BLaER1 (cell line): Measurements from ENCODE around the gene GAS2L2.
"Not testable (repeated sequence)": the region's sequence is repeated elsewhere in the genome, so short reads cannot be mapped to it uniquely, and the experiment has no call there.

Experiments used
- H3K27ac ChIP-seq: shearing (Covaris generic); formaldehyde crosslinking; 2 replicates; pipeline ENCODE4 v1.8.1; 2022
- H3K27me3 ChIP-seq: shearing (Covaris generic); formaldehyde crosslinking; 2 replicates; pipeline ENCODE4 v1.8.1; 2022
- H3K36me3 ChIP-seq: shearing (Covaris generic); formaldehyde crosslinking; 2 replicates; pipeline ENCODE4 v1.8.1; 2022
- H3K4me1 ChIP-seq: shearing (Covaris generic); formaldehyde crosslinking; 2 replicates; pipeline ENCODE4 v1.8.1; 2022
- H3K4me2 ChIP-seq: shearing (Covaris generic); formaldehyde crosslinking; 2 replicates; pipeline ENCODE4 v1.8.1; 2022
- H3K4me3 ChIP-seq: shearing (Covaris generic); formaldehyde crosslinking; 2 replicates; pipeline ENCODE4 v1.8.1; 2022
- H3K9ac ChIP-seq: shearing (Covaris generic); formaldehyde crosslinking; 2 replicates; pipeline ENCODE4 v1.8.1; 2022
- H3K9me3 ChIP-seq: shearing (Covaris generic); formaldehyde crosslinking; 2 replicates; pipeline ENCODE4 v1.8.1; 2022
- H4K20me1 ChIP-seq: shearing (Covaris generic); formaldehyde crosslinking; 2 replicates; pipeline ENCODE4 v1.8.1; 2022
- Cebpa-rat ChIP-seq: shearing (Covaris generic); IDR thresholded peaks from 2 replicates; pipeline ENCODE4 v1.8.1; 2022

GAS2L2 gene

DNA sequence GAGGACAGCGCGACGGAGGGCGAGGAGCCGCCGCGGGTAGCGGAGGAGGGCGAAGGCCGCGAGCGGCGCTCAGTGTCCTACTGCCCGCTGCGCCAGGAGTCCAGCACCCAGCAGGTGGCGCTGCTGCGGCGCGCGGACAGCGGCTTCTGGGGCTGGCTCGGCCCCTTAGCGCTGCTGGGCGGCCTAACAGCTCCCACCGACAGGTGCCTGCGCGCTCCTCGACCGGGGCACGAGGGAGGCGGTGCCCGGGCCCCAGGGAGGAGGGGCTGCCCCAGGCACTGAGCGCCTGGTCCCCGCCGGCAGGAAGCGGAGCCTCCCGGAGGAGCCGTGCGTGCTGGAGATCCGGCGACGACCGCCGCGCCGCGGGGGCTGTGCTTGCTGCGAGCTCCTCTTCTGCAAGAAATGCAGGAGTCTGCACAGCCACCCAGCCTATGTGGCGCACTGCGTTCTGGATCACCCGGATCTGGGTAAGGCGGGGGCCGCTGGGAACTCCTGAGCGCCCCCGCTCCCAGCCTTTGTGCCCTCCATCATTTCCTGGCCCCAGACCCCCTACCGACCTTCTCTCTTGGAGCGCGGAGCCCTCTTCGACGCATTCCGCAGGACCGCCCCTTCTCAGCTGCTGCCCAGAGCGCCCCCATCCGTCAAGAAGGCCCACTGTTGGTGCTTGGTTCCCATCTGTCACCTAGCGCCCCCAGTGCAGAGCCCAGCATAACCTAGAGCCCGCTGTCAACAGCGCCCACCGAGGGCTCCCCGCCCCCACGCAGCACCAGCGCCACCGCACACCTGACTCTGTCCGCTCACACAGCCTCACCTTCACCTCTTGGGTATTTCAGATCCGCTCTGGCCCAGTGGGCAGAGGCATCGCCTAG is 11.3 kb upstream of the GAS2L2 start:
- Histone ChIP-seq H3K9ac (peak overlapping the region; percentile 75), H3K4me2 (peak overlapping the region; percentile 90), H4K20me1 (no peaks in the 10 kb centered on the region), H3K4me1 (peaks cover 28% of the 10 kb centered on the region), H3K9me3 (no peaks in the 10 kb centered on the region), H3K27ac (peak overlapping the region; percentile 74), H3K36me3 (no peaks in the 10 kb centered on the region), H3K4me3 (peak overlapping the region; percentile 73), H3K27me3 (no peaks in the 10 kb centered on the region)
- TF ChIP-seq Cebpa-rat, result no peak

DNA sequence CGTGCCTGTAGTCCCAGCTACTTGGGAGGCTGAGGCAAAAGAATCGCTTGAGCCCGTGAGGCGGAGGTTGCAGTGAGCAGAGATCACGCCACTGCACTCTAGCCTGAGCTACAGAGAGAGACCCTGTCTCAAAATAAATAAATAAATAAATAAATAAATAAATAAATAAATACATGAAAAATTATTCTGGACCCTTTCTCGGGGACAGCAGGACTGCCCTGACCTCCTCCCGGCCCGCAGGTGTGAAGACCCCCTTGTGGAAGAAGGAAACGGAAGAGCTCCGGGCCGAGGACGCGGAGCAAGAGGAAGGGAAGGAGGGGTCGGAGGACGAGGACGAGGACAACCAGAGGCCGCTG is 10.7 kb upstream of the GAS2L2 start:
- H3K4me3 ChIP-seq, result peak overlapping the region; percentile 73
- no peaks in the 10 kb centered on the region for H3K36me3 ChIP-seq
- peak overlapping the region; percentile 75; the same call in 1 of the 2 replicates for H3K9ac ChIP-seq
- no peaks in the 10 kb centered on the region for H4K20me1 ChIP-seq
- H3K27ac ChIP-seq, result peak overlapping the region; percentile 74
- no peak for TF ChIP-seq Cebpa-rat
- peaks cover 28% of the 10 kb centered on the region for H3K4me1 ChIP-seq
- no peaks in the 10 kb centered on the region for H3K9me3 ChIP-seq
- no peaks in the 10 kb centered on the region for H3K27me3 ChIP-seq
- H3K4me2 ChIP-seq, result peak overlapping the region; percentile 90

DNA sequence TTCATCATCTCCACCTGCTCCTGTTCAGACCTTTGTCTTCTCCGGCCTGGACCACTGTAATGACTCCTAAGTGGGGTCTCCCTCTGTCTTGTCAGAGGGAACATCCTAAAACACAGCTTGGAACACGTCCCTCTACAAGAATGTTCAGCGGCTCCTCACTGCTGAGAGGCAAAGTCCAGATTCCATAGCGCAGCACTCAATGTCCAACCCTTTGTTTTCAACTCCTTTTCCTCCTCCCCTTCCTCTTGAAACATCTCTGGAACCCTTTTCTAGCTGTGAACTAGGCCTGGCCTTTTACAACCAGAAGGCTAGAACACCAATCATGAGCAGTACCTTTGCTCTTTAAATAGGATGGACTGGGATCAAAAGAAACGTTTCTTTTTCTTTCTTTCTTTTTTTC is 8.6 kb upstream of the GAS2L2 start:
- TF ChIP-seq Cebpa-rat, result no peak

DNA sequence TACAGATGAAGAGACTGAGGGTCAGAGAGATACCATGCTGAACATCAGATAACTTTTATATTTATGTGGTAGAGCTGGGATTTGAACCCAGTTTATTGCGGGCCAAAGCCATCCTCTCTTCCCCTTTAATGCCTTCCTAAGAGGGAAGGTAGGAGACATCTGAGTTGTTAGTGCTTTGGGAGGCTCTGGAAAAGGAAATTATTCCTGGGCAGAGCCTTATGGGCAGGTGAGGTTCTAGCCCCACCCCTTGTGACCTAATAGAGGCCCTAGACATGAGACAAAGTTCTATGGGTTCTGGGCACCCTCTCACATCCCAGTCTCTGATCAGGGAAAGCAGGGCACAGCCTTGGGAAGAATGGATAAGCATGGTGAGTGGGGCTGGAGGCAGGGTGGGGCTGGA is 7.5 kb upstream of the GAS2L2 start, which contains the start of gene C17orf50:
C17orf50 (plus strand) TSS at position 301 of the 400 bp plus-strand sequence; CDS start at position 356, 55 bp downstream.
- no peak within 1 kb of the TSS for H3K4me2 ChIP-seq
- no peak within 1 kb of the TSS for H3K9ac ChIP-seq
- H3K4me3 ChIP-seq, result no peak within 1 kb of the TSS
- H3K27ac ChIP-seq, result no peak within 1 kb of the TSS
- no peaks in the 10 kb centered on the region for H3K27me3 ChIP-seq
- no peak for TF ChIP-seq Cebpa-rat
- H4K20me1 ChIP-seq, result no peaks in the 10 kb centered on the region
- no peaks in the 10 kb centered on the region for H3K36me3 ChIP-seq
- no peaks in the 10 kb centered on the region for H3K9me3 ChIP-seq
- H3K4me1 ChIP-seq, result peaks cover 15% of the 10 kb centered on the region

More for the DNA sequence above, 8.6 kb upstream of the GAS2L2 start:
- no peak overlapping the region for H3K27ac ChIP-seq
- H3K4me1 ChIP-seq, result peaks cover 25% of the 10 kb centered on the region
- no peaks in the 10 kb centered on the region for H3K36me3 ChIP-seq
- no peak overlapping the region for H3K4me2 ChIP-seq
- no peaks in the 10 kb centered on the region for H3K27me3 ChIP-seq
- H3K9ac ChIP-seq, result no peak overlapping the region
- H3K9me3 ChIP-seq, result no peaks in the 10 kb centered on the region
- H3K4me3 ChIP-seq, result no peak overlapping the region
- H4K20me1 ChIP-seq, result no peaks in the 10 kb centered on the region

DNA sequence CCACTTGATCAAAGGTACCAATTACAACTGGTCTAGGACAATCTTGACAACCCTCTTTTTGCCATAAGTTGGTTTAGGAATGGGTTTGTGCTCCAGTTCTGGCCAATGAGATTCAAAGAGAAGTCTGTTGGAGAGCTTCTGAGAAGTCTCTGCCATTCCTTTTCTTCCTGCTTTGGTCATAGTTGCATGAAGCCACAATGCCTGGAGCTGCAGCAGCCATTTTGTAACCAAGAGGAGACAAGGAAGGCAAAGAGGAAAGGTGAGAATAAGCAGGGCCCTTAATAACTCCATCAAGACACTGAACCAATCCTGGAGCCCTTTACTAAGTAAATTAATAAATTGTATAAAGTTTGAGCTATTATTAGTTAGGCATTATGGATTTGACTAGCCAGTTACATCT is 4.2 kb upstream of the GAS2L2 start:
- no peak for TF ChIP-seq Cebpa-rat
- no peak overlapping the region for H3K4me2 ChIP-seq
- no peaks in the 10 kb centered on the region for H4K20me1 ChIP-seq
- no peaks in the 10 kb centered on the region for H3K9me3 ChIP-seq
- no peak overlapping the region for H3K27ac ChIP-seq
- H3K36me3 ChIP-seq, result no peaks in the 10 kb centered on the region
- peaks cover 4% of the 10 kb centered on the region; the same call in 1 of the 2 replicates for H3K27me3 ChIP-seq
- H3K4me3 ChIP-seq, result no peak overlapping the region
- H3K9ac ChIP-seq, result no peak overlapping the region
- H3K4me1 ChIP-seq, result peaks cover 9% of the 10 kb centered on the region

DNA sequence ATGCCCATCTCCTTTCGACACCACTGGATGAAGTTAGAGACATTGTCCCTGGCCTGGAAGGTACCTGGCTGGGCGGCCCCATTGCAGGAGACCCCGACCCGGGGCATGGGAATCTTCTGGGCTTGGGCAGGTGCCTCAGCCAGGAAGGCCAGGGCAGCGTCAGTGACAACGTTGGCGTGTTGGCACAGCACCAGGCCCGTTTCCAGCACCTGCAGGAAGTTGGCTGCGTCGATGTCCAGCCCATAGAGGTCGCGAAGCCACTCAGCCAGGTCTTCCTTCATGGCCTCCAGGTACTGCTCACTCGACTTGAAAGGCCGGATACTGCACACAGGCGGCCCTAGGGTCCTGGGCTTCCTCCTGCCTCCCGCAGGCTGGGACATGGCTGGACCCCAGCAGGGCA is 568 bp downstream of the GAS2L2 start:
- Histone ChIP-seq H3K27me3 (peaks cover 40% of the 10 kb centered on the region), H3K4me2 (peak overlapping the region; percentile 58; the same call in 1 of the 2 replicates), H3K9me3 (no peaks in the 10 kb centered on the region), H3K4me3 (no peak overlapping the region), H4K20me1 (peaks cover 7% of the 10 kb centered on the region; the same call in 1 of the 2 replicates), H3K4me1 (peaks cover 20% of the 10 kb centered on the region), H3K9ac (no peak overlapping the region), H3K27ac (no peak overlapping the region), H3K36me3 (no peaks in the 10 kb centered on the region)
- TF ChIP-seq Cebpa-rat, result no peak

DNA sequence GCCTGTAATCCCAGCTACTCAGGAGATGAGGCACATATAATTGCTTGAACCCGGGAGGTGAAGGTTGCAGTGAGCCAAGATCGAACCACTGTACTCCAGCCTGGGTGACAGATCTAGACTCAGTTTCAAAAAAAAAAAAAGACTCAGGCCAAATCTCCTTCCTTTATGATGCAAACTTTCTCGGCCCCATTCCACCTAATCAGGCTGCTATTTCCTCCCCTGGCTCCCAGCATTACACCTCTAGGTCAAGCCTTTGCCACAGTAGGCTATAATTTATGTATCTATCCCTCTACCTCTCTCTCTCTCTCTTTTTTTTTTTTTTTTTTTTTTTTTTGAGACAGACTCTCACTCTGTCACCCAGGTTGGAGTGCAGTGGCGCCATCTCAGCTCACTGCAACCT is 1.5 kb downstream of the GAS2L2 start:
- not testable (repeated sequence) for H4K20me1 ChIP-seq, H3K9ac ChIP-seq, H3K9me3 ChIP-seq, H3K36me3 ChIP-seq, H3K4me2 ChIP-seq, H3K4me3 ChIP-seq, H3K27ac ChIP-seq
- Histone ChIP-seq H3K27me3 (peaks cover 40% of the 10 kb centered on the region), H3K4me1 (peaks cover 20% of the 10 kb centered on the region)

DNA sequence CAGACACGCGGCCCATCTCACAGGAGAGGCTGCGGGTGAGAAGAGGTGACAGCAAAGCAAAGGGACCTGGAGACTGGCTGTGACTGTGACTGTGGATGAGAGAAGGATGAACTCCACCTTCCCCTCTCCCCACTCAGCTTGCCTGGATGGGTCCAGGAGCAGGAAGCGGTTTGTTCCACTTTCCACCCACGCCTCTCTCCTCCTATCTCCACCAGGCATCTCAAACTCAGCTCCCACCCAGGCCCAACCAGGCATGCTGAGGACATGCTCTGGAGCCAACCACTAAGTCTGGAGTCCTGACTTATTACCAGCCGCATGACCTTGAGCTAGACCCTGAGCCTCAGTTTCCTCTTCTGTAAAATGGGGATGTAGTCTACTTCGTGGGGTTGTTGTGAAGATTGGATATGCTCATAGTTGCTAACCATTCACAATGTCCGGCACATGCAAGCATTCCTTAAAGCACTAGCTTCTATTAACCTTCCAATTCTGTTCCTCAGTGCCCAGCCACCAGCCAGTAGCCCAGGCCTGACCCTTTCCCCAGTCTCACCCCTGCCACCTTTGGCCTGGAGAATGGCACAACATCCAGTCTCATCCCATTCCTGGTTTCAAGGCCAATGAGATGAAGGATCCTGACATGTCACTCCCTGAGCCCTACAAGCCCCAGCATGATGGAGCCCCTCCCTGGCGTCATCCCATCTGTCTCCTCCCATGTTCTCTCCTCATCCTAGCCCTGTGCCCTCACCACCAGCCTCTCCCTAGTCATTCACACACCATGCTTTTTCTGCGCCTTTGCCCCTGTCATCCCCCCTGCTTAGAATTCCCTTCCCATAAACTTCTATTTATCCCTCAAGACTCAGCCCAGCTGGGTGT is 2.3 kb downstream of the GAS2L2 start:
- TF ChIP-seq Cebpa-rat, result no peak
- H3K9me3 ChIP-seq, result no peaks in the 10 kb centered on the region
- H3K4me2 ChIP-seq, result peak overlapping the region; percentile 63
- peak overlapping the region; percentile 33; the same call in 1 of the 2 replicates for H3K4me3 ChIP-seq
- peaks cover 20% of the 10 kb centered on the region for H3K4me1 ChIP-seq
- no peaks in the 10 kb centered on the region for H3K36me3 ChIP-seq
- H3K27ac ChIP-seq, result no peak overlapping the region
- peaks cover 8% of the 10 kb centered on the region; the same call in 1 of the 2 replicates for H4K20me1 ChIP-seq
- no peak overlapping the region for H3K9ac ChIP-seq
- H3K27me3 ChIP-seq, result peaks cover 40% of the 10 kb centered on the region

DNA sequence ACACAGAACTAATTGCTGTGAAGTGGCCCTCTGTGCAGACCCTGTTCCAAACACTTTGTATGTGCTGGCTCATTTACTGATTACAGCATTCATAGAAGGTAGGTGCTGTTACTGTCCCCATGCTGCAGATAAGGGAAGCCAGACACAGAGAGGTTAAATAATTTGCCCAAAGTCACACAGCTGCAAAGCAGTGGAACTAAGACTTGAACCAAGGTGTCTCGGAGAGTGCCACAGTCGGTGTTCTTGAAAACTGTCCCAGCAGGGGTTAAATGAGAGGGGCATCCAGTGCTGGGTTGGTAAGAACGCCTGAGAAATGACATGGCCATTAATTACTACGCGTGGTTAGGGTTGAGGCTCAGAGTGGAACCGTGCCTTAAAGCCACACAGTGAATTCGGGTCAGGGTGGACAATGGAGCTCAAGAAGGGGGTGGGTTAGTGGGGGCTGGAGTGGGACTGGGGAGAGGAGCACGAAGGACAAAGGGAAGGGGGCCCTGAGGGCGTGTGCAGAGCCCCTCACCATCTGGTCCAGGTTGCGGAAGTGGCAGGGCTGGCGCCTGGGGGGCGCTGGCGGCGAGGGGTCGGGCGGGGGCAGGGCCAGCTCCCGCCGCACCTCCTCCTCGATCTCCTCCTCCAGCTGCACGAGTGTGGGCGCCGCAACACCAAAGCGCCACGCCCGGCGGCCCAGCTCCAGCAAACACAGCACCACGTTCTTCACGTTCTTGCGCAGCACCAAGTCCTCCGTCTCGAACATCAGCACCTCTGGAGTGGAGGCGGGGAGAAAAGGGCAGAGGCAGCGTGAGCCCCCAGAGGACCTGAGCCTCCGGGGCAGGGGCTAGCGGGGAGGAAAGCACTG is 3.3 kb downstream of the GAS2L2 start:
- peaks cover 20% of the 10 kb centered on the region for H3K4me1 ChIP-seq
- H3K36me3 ChIP-seq, result no peaks in the 10 kb centered on the region
- no peak overlapping the region for H3K9ac ChIP-seq
- no peak overlapping the region for H3K27ac ChIP-seq
- H3K4me2 ChIP-seq, result peak overlapping the region; percentile 63
- no peaks in the 10 kb centered on the region for H3K9me3 ChIP-seq
- no peak for TF ChIP-seq Cebpa-rat
- H3K27me3 ChIP-seq, result peaks cover 40% of the 10 kb centered on the region
- H3K4me3 ChIP-seq, result peak overlapping the region; percentile 33; the same call in 1 of the 2 replicates
- peaks cover 18% of the 10 kb centered on the region; the same call in 1 of the 2 replicates for H4K20me1 ChIP-seq
